K562 (cell line): Measurements from ENCODE around the gene FMOD. TPM values are rescaled to one million over a fixed set of nuclear protein-coding genes. Genes with fewer than 3 reads are reported as not detected.

Experiments
- E2F6 ChIP-seq, 2 experiments: IDR thresholded peaks; 2 replicates each; pipeline ENCODE4 v1.6.1; 2011; ENCODE audit warnings: borderline replicate concordance in 1 of 2, control low read depth in 1 of 2, low read depth in 1 of 2, low read length in 1 of 2, mild to moderate bottlenecking in 1 of 2, mixed read lengths in 1 of 2, moderate library complexity in 1 of 2; ENCODE audit not compliant: insufficient read depth in 1 of 2, insufficient read length in 1 of 2, poor library complexity in 1 of 2, severe bottlenecking in 1 of 2; ENCODE audit errors: extremely low read depth in 1 of 2
- FOXA3 ChIP-seq, 2 experiments: fragments of 450-650 bp in 1 of 2; sonication (generic) in 1 of 2; formaldehyde crosslinking; IDR thresholded peaks in 1 of 2; conservative IDR thresholded peaks in 1 of 2; 2 replicates each; pipeline versions ENCODE4 v1.4.0 to v1.8.0; 2020 to 2022; ENCODE audit warnings: mild to moderate bottlenecking in 2 of 2, missing genetic modification reagents in 1 of 2
- HBP1 ChIP-seq: fragments of 450-650 bp; formaldehyde crosslinking; IDR thresholded peaks from 2 replicates; pipeline ENCODE4 v1.4.0; 2022; ENCODE audit warnings: missing genetic modification characterization
- IRF9 ChIP-seq: fragments of 450-650 bp; IDR thresholded peaks from 2 replicates; pipeline ENCODE4 v1.6.1; 2016; ENCODE audit warnings: missing biosample characterization, missing genetic modification characterization
- MAX ChIP-seq: sonication (generic); formaldehyde crosslinking; IDR thresholded peaks from 2 replicates; pipeline ENCODE4 v1.9.0; 2022; ENCODE audit warnings: mild to moderate bottlenecking, missing genetic modification reagents
- MGA ChIP-seq: fragments of 450-650 bp; IDR thresholded peaks from 2 replicates; pipeline ENCODE4 v1.6.1; 2016; ENCODE audit warnings: mild to moderate bottlenecking, moderate library complexity
- NCOA4 ChIP-seq: fragments of 450-650 bp; IDR thresholded peaks from 2 replicates; pipeline ENCODE4 v1.6.1; 2018; ENCODE audit warnings: mild to moderate bottlenecking; ENCODE audit not compliant: partially characterized antibody
- ZBTB17 ChIP-seq: fragments of 450-650 bp; formaldehyde crosslinking; IDR thresholded peaks from 2 replicates; pipeline ENCODE4 v1.4.0; 2020; ENCODE audit warnings: mild to moderate bottlenecking
- ZNF561 ChIP-seq: fragments of 450-650 bp; formaldehyde crosslinking; conservative IDR thresholded peaks from 2 replicates; pipeline ENCODE4 v1.4.0; 2020; ENCODE audit warnings: mild to moderate bottlenecking, moderate library complexity
- polyA plus RNA-seq, 8 experiments: library from polyadenylated mRNA; depleted of rRNA in 4 of 8; stranded (reverse) in 5 of 8; unstranded in 3 of 8; fragments of >200 nt; fragmentation: Nextera tagmentation in 2 of 8; fragmentation: Illumina TruSeq in 1 of 8; extraction: Ambion mirVana in 2 of 8; extraction: Trizol in 1 of 8; gene quantifications; 2 replicates each; pipeline versions ENCODE4 v1.2.1 to v1.2.3, GENCODE V29; 2011 to 2014; ENCODE audit warnings: inconsistent platforms in 1 of 8, missing spikeins in 1 of 8
- total RNA-seq, 7 experiments: library from RNA; depleted of rRNA in 6 of 7; stranded (reverse); fragments of >200 nt in 6 of 7; fragmentation: Illumina TruSeq in 2 of 7; extraction: Trizol in 2 of 7; gene quantifications; 2 replicates each; pipeline versions ENCODE4 v1.2.1 to v1.2.3, GENCODE V29; 2011 to 2021; ENCODE audit warnings: low replicate concordance in 1 of 7

FMOD gene
- total and polyA plus RNA-seq, 9 of the 15 experiments (the other 6 are each of a cell fraction or from before 2014, with no cell fraction given) = 0.03 to 0.13 (median 0.03) TPM; not detected in 6

GRCh38 chr1:203291201-203292096 is 59.5 kb downstream of the FMOD start (continued):
- TF ChIP-seq MGA = peak; percentile 89; the same call in 1 of the 2 replicates
- no peak for TF ChIP-seq HBP1 (CRISPR knock-in tag)
- TF ChIP-seq ZBTB17 = peak; percentile 67; the same call in 1 of the 2 replicates
- peak; percentile 46 to 75 for TF ChIP-seq E2F6 (IDR thresholded peaks at IDR 0.05; ENCODE audit: borderline replicate concordance in 1 of 2, extremely low read depth in 1 of 2, insufficient read depth in 1 of 2, insufficient read length in 1 of 2, low read depth in 1 of 2, low read length in 1 of 2, poor library complexity in 1 of 2, severe bottlenecking in 1 of 2)
- no peak for TF ChIP-seq ZNF561 (CRISPR knock-in tag)
- peak; percentile 75 to 97 for TF ChIP-seq FOXA3 (CRISPR knock-in tag; conservative IDR thresholded peaks at IDR 0.05 in 1 of 2, IDR thresholded peaks at IDR 0.05 in 1 of 2)
- no peak for TF ChIP-seq NCOA4
- TF ChIP-seq MAX = peak; percentile 76
- no peak for TF ChIP-seq IRF9 (tag)
